Hindlimb muscle (tissue), 1 donor: Measurements from ENCODE around the gene PLA2G6. TPM values are rescaled to one million over a fixed set of nuclear protein-coding genes. Genes with fewer than 3 reads are reported as not detected.
"Not testable (repeated sequence)": the region's sequence is repeated elsewhere in the genome, so short reads cannot be mapped to it uniquely, and the experiment has no call there.

Experiments
- DNase-seq: peaks from one replicate; pipeline ENCODE4 v3.0.0-alpha.2; 2013
- polyA plus RNA-seq: library from polyadenylated mRNA; unstranded; fragments of 120-200 nt; gene quantifications from one replicate; pipeline ENCODE4 v1.2.1, GENCODE V29; 2013; ENCODE audit not compliant: insufficient read length

The PLA2G6 gene
- polyA plus RNA-seq, 1 donor: 14.4 TPM

DNA sequence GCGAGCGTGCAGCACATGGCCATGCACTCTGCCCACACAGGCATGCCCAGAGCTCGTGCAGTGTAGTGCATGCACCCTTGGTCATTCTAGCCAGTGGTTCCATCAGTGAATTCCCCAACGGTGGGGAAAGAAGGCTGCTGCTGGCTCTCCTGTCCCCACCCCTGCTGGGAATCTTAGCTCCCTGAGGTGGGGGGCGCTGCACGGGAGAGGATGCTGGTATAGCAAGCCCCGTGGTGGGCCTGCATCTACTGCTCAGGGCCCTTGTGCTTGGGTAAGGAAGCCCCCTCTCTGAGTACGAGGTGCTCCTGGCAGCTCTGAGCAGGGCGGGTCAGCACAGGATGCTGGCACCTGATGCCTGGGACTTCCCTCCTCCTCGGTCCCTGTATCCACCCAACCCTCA, 52.6 kb downstream of the PLA2G6 start:
- DNase-seq: no peak

DNA sequence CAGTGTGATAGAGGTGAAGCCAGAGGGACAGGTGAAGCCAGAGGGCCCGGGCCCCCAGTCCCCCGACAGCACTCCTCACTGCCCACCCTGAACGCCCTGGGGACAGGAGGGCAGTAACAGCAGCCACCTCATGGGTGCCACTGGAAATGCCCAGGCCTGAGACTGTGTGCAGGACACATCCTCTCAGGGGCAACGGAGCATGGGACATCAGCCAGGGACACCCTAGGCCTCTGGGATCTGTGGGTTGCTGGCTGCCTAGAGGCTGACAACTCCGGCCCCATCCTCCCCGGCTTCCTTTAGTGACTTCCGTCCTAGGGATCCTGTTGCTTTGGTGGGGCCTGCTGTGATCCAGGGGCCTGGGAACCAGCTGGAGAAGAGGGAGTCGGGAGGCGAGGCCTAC, 53.8 kb downstream of the PLA2G6 start:
- no peak for DNase-seq

DNA sequence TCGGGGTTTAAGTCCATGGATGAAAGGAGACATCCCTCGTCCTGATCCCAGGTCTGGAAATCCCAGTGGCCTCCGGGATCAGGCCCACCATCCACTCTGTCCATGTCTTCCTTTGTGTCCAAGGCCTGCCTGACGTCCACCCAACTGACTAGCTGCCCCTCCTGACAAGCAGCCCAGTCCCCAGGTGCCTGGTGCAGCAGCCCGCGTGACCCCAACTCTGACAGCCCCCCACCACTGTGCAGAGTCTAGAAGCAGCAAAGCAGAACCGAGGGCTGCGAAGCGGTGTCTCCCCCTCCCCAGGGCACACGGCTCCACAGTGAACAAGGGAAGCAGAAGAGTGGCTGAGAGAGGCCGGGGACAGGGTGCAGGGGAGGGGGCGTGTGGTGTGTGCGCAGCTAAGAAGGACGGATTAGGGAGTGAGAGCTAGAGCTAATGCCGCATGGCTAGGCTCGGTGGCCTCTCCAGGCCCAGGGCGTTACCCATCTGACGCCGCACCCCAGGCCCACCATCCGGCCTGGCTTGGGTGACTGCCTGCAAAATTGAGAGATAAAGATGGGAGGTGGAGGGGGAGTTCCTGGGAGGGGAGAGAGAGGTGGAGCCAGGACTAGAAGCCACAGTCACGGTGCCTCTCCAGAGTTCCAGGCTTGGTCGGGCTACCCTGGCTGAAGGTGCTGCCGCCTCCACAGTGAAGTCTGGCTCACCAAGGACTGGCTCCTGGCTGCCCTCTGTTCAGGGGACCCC, 54.5 kb downstream of the PLA2G6 start:
- no peak for DNase-seq

DNA sequence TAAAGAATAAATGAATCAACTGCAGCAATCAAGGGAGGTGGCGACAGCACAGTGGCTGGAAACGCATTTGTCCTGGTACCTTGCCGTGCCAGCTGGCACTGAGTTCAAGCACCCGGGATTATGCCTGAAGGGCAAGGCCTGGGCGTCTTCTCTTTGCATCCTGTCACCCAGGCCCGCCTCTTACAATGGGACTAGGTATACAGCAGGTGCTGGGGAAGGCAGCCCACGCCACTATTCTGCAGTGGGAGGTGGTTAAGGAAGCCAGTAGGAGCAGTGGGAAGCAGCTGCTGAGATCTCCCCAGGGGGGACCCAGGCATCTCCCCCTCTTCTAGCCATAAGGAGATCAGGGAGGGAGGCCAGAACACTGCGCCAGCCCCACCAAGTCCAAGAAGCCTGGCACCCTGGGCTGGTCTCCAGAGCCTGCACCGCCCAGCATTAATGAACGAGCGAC, 55.9 kb downstream of the PLA2G6 start:
- no peak for DNase-seq

DNA sequence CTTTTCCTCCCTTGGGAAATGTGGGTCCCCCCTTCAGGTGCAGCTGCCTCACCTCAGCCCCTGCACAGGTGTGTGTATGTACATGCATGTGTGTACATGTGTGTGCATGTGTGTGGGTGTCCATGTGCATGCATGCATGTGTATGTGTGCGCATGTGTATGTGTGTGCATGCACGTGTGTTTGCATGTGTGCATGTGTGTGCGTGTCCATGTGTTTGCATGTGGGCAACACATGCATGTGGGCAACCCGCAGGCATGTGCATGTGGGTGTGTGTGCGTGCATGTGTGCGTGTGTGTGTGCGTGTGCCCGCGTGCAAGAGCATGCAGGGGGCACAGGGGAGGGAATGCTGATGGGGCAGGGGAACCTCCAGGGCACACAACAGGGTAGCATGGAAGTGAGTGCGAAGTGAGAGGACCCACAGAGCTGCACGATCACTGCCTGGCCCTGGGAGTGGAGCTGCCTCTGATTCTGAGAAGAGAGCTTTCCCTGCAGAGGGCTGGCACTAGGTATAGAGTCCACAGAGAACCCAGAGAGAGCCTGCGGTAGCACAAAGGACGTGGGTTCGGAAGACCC, 56.5 kb downstream of the PLA2G6 start:
- DNase-seq: no peak

DNA sequence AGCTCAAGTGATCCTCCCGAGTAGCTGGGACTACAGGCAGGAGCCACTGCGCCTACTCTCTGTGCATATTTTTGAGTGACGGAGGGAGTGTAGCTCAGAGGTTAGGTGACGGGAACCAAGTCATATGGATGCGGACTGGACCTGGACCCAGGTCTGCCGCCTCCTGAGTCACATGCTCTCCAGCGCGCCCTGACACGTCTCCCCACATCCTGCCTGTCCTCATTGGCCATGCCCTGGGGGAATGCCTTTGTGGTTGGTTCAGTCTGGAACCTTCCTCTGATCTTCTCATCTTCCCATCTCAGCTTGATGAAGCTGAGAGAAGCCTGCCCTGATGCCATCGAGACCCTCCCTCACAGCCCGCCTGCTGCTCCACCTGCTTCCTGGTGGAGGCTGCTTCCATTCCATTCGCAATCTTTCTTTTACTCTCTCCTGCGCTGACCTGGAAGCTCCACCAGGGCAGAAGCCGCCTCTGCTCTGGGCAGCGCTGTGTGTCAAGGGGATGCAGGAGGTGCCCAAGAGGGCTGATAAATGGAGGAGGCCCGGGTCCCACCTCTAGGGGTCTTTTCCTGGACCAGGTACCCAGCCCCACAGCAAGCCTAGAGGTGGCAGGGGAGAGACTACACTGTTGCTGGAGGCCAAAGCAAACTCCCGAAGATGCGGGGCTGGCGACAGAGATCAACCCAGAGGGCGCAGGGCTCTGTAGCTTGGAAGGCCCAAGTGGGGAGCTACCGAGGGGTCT, 57.2 kb downstream of the PLA2G6 start:
- DNase-seq: no peak

DNA sequence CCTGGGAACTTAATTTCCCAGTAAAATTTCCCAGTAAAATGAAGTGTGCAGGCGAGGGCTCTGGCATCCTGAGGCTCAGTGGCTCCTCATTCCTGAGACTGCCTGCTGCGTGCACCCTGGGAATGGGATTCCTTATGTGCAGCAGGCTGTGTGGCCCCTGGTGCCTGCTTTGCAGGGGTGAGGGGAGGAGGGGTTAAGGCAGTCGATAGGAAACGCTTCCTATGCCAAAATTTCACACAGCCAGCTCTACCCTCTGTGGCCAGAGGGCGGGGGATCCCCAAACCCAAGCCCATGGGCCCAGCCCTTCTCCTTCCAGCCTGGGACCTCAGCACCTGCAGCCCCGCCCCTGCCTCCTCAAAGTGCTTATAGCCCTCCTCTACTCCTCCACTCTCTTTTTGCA, 59.0 kb downstream of the PLA2G6 start:
- DNase-seq: no peak

DNA sequence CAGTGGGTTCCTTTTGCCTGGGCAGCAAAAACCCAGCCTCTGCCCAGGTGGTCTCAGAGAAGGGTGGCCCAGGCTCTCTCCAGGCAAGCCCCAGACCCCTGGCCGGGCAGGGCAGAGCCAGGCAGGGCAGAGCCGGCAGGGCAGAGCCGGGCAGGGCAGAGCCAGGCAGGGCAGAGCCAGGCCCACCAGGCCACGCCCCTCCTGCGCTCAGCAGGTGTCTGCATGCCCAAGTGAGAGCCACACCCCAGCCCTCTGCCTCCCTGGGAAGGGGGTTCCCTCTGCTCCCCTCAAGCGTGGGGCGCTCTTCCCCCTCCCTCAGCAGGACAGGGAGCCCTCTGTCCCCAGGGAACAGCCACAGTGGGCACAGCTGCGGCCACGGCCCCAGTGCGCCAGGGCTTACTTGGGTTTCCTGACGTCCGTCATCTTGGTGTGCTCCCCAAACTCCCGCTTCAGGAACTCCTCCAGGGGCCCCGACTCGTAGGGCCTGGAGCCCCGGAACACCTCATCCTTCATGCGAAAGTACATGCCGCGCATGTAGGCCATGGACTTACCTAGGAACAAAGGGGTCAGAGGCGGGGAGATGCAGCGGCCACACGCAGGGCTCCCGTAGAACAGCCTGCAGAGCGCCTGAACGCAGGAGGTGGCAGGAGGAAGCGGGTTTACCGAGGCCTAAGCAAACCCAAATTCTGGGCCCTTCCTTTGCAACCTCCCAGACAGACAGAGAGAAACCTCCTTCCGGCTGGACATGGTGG, 61.1 kb downstream of the PLA2G6 start:
- no peak for DNase-seq

DNA sequence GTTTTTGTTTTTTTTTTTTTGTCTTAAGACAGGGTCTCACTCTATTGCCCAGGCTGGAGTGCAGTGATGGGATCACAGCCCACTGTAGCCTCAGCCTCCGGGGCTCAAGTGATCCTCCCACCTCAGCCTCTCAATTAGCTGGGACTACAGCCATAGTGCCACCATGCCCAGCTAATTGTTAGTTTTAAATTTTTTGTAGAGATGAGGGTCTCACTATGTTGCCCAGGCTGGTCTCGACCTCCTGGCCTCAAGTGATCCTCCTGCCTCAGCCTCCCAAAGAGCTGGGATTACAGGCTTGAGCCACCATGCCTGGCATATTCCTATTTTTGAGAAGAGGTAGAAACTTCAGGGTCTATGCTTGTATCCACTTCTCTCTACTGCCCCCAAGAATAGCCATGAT, 62.9 kb downstream of the PLA2G6 start:
- DNase-seq: not testable (repeated sequence)

DNA sequence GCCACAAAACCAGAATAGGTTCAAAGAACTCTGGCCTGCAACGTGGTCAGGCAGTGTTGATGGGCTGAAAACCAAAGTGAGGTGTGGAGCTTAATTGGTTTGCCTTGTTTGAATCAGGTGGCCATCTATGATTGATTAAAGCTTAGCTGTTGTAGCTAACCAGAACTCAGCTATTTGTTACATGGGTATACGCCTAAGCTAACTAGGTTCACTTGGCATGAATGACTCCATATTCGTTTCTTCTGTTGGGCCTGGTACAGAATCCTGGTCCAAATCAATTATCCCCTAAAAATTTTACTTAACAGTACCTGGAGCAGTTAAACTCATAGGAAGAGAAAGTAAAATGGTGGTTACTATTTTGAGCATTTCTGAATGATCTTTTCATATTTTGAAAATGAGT, 63.4 kb downstream of the PLA2G6 start:
- DNase-seq: no peak

DNA sequence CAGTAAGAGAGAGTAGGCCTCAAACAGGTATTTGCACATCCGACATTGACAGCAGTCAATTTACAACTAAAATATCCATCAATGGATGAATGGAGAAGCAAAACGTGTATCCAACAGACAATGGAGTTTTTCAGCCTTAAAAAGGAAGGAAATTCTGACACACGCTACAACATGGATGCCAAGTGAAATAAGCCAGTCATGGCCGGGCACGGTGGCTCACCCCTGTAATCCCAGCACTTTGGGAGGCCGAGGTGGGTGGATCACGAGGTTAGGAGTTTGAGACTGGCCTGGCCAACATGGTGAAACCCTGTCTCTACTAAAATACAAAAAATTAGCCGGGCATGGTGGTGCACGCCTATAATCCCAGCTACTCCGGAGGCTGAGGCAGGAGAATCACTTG, 64.1 kb downstream of the PLA2G6 start:
- not testable (repeated sequence) for DNase-seq

DNA sequence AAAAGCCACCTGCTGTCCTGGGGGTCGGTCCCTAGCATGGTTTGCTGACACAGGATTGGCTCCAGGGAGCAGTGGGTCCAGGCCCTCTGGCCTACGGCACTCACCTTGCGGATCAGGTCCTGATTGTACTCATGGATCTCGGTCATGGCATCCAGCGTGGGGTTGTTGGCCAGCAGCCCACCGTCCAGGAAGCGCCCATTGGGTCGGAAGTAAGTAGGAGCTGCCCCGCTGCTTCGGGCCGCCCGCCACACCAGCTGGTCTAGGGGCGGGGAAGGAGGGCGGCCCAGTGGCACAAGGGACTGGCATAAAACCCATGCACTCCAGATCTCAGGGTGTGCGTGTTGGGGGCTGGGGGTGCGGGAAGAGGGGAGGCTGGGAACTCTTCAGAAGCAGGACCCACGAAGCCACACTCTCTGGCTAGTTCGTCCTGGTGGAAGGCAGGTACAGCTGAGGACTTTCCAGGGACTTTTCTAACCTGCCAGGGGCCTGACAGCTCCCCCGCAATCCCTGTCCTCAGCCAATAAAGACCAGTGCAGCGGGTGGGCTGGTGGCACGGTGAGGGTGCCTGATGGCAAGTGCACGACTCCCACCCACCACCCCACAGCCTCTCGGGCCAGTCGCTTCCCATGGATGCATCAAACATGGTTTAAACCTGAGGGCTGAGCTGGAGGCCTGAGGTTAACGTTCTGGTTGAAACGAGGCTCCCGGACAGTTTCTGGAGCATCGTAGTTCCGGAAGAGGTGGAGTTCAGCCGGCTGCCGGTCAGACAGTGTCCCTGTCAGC, 66.0 kb downstream of the PLA2G6 start:
- no peak for DNase-seq

DNA sequence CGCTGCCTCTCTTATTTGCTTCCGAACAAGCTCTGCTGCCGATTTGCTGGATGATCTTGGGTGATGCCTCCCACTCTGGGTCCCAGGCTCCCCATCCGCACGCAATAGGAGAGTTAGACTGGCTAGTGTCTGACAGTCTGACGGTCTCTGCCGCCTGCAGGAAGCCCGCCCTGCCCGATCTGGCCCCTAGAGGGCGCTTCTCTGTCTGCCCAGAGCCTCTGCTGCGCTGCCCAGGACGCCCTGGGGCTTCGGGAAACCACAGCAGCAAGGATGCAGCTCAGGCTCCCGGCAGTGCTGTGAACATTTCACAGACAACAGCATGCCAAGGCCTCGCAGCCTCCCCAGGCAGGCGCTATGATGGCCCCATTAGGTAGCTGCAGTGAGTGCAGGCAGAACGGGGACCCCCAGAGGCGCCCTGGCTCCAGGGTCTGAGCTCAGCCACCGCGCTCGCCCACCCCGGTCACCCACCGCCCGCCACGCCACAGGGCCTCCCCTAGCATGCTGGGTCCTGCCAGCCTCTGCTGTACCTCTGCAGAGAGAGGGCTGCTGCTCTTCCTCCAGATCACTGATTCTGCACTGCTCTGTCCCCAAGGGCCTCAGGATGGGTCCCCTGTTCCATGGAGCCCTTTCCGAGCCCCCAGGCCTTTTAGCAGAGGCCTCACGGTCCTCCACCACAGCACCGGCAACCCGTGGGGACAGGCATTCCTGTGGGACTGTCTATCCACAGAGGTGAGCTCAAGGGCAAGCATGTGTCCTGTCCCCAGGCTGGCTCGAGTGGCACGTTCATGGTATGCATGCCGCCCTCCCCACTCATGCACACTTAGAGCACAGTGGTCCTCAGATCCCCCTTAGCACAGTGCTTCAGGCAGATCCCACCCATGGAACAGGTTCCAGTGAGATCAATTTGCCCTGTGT, 66.9 kb downstream of the PLA2G6 start:
- DNase-seq: peak; percentile 81

DNA sequence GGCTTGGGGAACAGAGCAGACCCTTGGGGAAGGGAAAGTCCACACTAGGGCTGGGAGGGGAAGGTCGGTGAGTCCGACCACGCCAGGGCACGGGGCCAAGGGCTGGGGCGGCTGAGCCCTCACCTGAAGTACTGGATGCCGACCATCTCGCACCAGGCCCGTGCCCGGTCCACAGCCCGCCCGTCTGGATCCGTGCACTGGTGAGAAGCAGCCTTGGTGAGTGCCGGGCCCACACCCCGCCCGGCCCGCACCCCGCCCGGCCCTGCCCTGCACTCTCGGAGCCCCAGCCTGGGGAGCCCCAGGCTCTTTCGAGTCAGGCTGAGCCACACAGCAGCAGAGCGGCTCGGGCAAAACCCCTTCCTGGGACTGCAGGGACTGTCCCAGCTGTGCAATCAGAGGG, 69.2 kb downstream of the PLA2G6 start:
- DNase-seq: no peak

DNA sequence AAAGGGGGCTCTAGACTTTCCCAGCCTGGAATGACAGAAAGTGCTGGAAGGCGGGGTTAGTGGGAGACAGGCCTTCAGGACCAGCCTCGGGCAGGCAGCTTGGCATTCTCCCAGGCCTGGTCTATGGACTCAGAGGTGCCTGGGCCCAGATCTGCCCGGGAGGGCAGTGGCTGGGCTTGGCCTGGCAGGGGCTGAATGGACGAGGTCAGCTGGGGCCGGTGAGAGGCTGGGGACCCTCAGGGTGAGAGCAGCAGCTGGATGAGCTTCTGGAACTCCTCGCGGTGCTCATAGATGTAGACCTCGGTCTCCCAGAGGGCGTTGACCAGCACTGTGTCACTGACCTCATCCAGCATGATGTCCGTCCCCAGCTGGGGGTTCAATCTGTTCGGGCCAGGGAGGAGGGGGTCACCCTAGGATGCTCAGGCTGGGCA, 69.7 kb downstream of the PLA2G6 start:
- DNase-seq: no peak

DNA sequence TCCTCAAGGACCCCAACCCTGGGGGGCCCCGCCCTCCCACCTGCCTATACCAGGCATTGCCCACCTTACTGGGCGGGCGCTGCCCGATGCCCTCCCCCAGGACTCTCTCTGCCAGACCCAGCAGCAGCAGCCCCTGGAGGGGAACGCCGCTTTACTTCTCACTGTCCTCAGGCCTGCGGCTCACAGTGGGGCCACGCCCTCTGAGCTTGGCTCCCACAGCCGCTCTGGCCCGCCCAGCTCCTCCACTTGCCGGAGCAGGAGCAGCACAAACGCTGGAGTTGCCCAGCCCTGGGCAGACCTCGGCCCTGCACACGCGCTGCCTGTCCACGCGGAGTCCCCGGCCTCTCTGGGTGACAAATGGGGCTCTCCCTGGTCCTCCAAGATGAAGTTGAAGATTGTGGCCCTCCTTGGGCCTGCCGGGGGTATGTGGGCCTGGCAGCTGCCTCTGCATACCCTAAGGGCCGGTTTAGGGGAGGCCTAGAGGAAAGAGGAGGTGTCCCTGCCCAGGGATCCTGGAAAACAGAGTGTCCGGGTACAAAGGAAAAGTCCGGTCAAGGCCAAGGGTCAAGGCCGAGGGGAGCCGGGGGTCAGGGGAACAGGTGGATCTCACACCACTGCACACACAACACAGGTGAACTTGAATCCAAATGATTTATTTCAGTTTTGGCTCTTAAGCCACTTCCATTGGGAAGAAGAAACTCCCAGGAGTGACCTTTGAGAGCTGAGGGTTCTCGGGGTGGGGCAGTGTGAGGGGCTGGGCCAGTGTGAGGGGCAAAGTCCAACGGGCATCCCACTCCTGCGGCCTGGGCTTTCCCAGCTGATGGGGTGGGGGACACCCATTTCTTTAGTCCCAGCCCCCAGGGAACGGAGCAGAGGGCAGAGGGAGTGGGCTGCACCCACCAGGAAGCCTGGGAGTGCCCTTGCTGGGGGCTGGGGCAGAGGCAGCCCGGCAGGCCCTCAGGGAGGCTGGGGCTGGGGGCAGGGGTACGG, 70.5 kb downstream of the PLA2G6 start:
- no peak for DNase-seq

DNA sequence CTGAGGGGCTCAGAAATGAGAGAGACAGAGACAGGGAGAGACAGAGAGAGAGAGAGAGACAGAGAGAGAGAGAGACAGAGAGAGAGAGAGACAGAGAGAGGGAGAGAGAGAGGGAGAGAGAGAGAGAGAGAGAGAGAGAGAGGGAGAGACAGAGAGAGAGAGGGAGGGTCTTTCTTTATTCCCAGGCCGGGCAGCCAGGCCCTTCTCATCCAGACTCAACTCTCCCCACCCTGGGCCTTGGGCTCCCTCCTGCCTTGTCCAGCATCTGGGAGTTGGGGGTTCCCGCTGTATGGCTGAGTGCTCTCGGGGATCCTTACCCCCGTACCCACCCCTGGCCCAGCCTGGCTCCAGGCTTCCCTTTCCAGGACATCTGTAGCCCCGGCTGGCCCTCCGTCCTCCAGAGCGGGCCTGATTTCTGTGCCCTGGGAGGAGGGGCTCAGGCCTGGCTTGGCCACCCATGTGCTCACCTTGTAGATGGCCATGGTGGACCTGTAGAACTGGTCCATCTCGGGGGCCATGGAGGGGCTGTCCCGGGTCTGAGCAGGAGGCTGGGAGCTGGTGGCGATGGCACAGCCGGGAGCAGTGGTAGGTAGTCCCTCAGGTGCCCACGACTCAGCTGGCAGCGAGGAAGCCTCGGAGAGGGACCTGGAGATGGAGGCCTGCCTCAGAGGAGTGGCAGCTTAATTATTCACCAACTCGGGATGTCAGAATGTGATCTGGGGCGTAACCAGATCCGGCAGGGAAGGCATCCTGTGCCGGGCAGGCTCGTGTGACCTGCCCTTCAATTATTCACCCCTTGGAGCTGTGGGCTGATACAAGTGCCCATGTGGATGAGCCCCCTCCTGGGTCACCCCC, 71.4 kb downstream of the PLA2G6 start, which contains the start of gene BAIAP2L2:
BAIAP2L2 (minus strand) TSS at position 677 of the 855 bp plus-strand sequence; CDS start at position 518, 159 bp downstream.
- no peak for DNase-seq

DNA sequence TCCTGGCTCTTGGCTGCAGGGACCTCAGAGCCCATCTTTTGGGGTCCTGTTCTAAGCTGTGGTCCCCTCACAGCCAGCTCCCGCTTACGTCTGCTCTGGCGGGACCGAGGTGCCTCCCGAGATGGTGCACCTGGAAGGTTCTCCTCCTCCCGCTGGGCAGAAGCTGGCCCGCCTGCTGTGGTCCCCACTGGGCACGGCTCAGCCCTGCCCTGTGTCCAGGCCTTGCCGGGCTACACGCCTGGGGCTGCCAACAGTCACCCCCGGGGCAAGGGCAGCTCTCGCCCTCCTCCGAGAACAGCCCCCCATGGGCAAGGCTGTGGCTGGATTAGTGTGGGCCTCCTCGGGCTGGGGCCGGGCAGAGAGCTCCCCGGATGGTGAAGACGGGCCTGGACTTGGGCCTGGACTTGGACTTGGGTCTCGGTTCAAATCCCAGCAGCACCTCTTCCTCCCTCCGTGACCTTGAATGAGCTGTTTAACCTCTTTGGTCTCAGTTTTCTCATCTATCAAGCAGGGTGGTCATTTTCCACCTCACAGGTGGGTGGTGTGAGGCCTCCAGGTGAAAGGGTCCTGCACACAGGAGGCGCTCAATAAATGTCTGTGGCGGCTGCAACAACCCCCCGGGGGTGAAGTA, 72.1 kb downstream of the PLA2G6 start:
- no peak for DNase-seq
